Mammary epithelial cell (primary cell): ENCODE data around the gene C9orf153.

Source experiments
- CTCF ChIP-seq, 2 donors: IDR thresholded peaks in 1 of 2; conservative IDR thresholded peaks in 1 of 2; 2 replicates each; pipeline ENCODE4 v1.5.1; 2011 to 2012; ENCODE audit warnings: inconsistent platforms in 2 of 2, low read length in 2 of 2, mild to moderate bottlenecking in 2 of 2, control low read depth in 1 of 2, low read depth in 1 of 2; ENCODE audit not compliant: insufficient read depth in 1 of 2; ENCODE audit errors: extremely low read depth in 1 of 2
- EZH2 ChIP-seq: IDR thresholded peaks from 2 replicates; pipeline ENCODE4 v1.6.1; 2012; ENCODE audit warnings: low read length, inconsistent platforms, borderline replicate concordance

- TF ChIP-seq EZH2 = no peak
- TF ChIP-seq CTCF (conservative IDR thresholded peaks at IDR 0.05 in 1 of 2, IDR thresholded peaks at IDR 0.05 in 1 of 2; ENCODE audit: extremely low read depth in 1 of 2, insufficient read depth in 1 of 2, low read depth in 1 of 2, low read length in 2 of 2) = no peak
Observed at GRCh38 chr9:86263876-86264275, 4.4 kb upstream of the C9orf153 start.
